H1 (cell line): Measurements from ENCODE around the gene RTKN2. TPM values are rescaled to one million over a fixed set of nuclear protein-coding genes. Genes with fewer than 3 reads are reported as not detected.

Source experiments
- ASH2L ChIP-seq: fragments of 200-600, 300-600 bp; sonication (generic); IDR thresholded peaks from one replicate; pipeline ENCODE4 v1.7.1; 2017; ENCODE audit warnings: low read length
- BCL11A ChIP-seq, 2 experiments: IDR thresholded peaks; one replicate each; pipeline ENCODE4 v1.6.1; 2011; ENCODE audit warnings: low read depth in 2 of 2, low read length in 2 of 2, mild to moderate bottlenecking in 2 of 2
- CTBP2 ChIP-seq: IDR thresholded peaks from 2 replicates; pipeline ENCODE4 v1.7.0; 2011; ENCODE audit warnings: borderline replicate concordance, mild to moderate bottlenecking, moderate library complexity, mixed read lengths, low read length; ENCODE audit not compliant: insufficient read depth, insufficient read length
- HDAC2 ChIP-seq, 2 experiments: fragments of 300-600 bp in 1 of 2; sonication (generic) in 1 of 2; IDR thresholded peaks; 2 replicates each; pipeline ENCODE4 v1.6.1; 2011 to 2012; ENCODE audit warnings: low read depth in 2 of 2, low read length in 2 of 2, mild to moderate bottlenecking in 2 of 2, moderate library complexity in 2 of 2, borderline replicate concordance in 1 of 2, inconsistent platforms in 1 of 2
- PHF8 ChIP-seq: fragments of 200-600 bp; sonication (generic); conservative IDR thresholded peaks from 2 replicates; pipeline ENCODE4 v1.7.1; 2012; ENCODE audit warnings: low read depth, mild to moderate bottlenecking, inconsistent platforms, low read length, moderate library complexity
- polyA plus RNA-seq, 7 experiments: library from polyadenylated mRNA; depleted of rRNA in 3 of 7; stranded (reverse) in 5 of 7; unstranded in 2 of 7; fragments of >200 nt in 5 of 7; fragments of 200-250 nt in 2 of 7; gene quantifications; 1 replicate in 5 of 7; 2 replicates in 1 of 7; 4 replicates in 1 of 7; pipeline versions ENCODE4 v1.2.1 to v1.2.3, GENCODE V29; 2011 to 2013; ENCODE audit warnings: missing spikeins in 2 of 7, mixed read lengths in 2 of 7
- total RNA-seq: library from RNA; stranded (reverse); fragmentation: NEBNext Ultra II Directional; extraction: Animal tissue kit (Norgen Biotek cat#: 25700); gene quantifications from 2 replicates; pipeline ENCODE4 v1.2.1, GENCODE V29; 2021
- TF ChIP-seq, protein P1 (sequence below): IDR thresholded peaks from 2 replicates; pipeline ENCODE4 v1.6.1; 2011; ENCODE audit warnings: low read length, improper control_type of control experiment

RTKN2 gene
- total and polyA plus RNA-seq, 2 of the 8 experiments (the other 6 are each of a cell fraction or from before 2014, with no cell fraction given) = 5.1 to 24.6 TPM

DNA sequence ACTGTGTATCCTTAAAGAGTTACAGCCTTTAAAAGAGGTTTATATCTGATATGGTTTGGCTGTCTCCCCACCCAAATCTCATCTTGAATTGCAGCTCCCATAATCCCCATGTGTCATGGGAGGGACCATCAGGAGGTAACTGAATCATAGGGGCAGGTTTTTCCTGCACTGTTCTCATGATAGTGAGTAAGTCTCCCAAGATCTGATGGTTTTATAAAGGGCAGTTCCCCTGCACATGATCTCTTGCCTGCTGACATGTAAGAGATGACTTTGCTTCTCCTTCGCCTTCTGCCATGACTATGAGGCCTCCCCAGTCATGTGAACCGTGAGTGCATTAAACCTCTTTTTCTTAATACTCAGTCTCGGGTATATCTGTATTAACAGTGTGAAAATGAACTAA lies 9.7 kb downstream of the RTKN2 start (continued):
- no peak for TF ChIP-seq HDAC2 (IDR thresholded peaks at IDR 0.05; ENCODE audit: borderline replicate concordance in 1 of 2, low read depth in 2 of 2, low read length in 2 of 2)
- no peak for TF ChIP-seq BCL11A (IDR thresholded peaks at IDR 0.05; ENCODE audit: low read depth in 2 of 2, low read length in 2 of 2)
- no peak for TF ChIP-seq CTBP2
- no peak for TF ChIP-seq PHF8
- no peak for TF ChIP-seq ASH2L
- TF ChIP-seq, protein P1, sequence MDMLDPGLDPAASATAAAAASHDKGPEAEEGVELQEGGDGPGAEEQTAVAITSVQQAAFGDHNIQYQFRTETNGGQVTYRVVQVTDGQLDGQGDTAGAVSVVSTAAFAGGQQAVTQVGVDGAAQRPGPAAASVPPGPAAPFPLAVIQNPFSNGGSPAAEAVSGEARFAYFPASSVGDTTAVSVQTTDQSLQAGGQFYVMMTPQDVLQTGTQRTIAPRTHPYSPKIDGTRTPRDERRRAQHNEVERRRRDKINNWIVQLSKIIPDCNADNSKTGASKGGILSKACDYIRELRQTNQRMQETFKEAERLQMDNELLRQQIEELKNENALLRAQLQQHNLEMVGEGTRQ = no peak
